Suprapubic skin (tissue), 4 donors: Measurements from ENCODE around the gene PIGH.

Experiments
- POLR2A ChIP-seq, 2 donors: fragments of 450-650 bp; IDR thresholded peaks; one replicate each; pipeline ENCODE4 v1.6.1; 2017; ENCODE audit warnings: antibody characterized with exemption in 2 of 2, mild to moderate bottlenecking in 2 of 2, moderate library complexity in 2 of 2
- POLR2AphosphoS5 ChIP-seq, 3 donors: sonication (generic); formaldehyde crosslinking; IDR thresholded peaks; one replicate each; pipeline ENCODE4 v1.6.1; 2017; ENCODE audit warnings: antibody characterized with exemption in 3 of 3
- TF ChIP-seq, protein P1 (sequence below), 2 donors: fragments of 200-600 bp in 1 of 2; fragments of 450-650 bp in 1 of 2; sonication (generic) in 1 of 2; IDR thresholded peaks; one replicate each; pipeline ENCODE4 v1.5.1; 2016 to 2019; ENCODE audit warnings: antibody characterized with exemption in 2 of 2, mild to moderate bottlenecking in 1 of 2, moderate library complexity in 1 of 2

DNA sequence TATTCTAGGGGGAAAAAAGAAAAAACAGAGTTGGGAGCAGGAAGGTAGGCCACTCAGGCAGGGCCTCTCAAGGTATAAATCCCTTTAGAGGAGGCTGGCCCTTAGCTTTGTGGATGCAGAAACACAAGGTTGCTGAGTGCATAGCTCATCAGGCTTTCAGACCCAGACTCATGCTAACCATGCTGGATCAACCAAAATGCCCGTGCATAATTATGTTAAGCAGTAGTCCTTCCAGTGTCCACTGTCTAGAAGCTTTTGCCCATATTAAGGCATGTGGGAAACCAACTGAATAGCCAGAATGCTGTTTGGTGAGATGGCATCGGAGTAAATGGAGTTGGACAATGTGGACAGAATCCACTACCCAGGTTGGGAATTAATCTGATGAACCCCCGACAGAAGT, 38.6 kb upstream of the PIGH start:
- TF ChIP-seq, protein P1, sequence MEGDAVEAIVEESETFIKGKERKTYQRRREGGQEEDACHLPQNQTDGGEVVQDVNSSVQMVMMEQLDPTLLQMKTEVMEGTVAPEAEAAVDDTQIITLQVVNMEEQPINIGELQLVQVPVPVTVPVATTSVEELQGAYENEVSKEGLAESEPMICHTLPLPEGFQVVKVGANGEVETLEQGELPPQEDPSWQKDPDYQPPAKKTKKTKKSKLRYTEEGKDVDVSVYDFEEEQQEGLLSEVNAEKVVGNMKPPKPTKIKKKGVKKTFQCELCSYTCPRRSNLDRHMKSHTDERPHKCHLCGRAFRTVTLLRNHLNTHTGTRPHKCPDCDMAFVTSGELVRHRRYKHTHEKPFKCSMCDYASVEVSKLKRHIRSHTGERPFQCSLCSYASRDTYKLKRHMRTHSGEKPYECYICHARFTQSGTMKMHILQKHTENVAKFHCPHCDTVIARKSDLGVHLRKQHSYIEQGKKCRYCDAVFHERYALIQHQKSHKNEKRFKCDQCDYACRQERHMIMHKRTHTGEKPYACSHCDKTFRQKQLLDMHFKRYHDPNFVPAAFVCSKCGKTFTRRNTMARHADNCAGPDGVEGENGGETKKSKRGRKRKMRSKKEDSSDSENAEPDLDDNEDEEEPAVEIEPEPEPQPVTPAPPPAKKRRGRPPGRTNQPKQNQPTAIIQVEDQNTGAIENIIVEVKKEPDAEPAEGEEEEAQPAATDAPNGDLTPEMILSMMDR (IDR thresholded peaks at IDR 0.05), result no peak
- TF ChIP-seq POLR2A (IDR thresholded peaks at IDR 0.05), result no peak
- TF ChIP-seq POLR2AphosphoS5 (IDR thresholded peaks at IDR 0.05), result no peak
